SK-N-SH (cell line): Measurements from ENCODE around the gene NOX4.

Experiments
- CTCF ChIP-seq: fragments of 200-600 bp; sonication (generic); IDR thresholded peaks from 2 replicates; pipeline ENCODE4 v1.6.1; 2017; ENCODE audit warnings: antibody characterized with exemption, mild to moderate bottlenecking, moderate library complexity
- EP300 ChIP-seq, 2 experiments: IDR thresholded peaks; 2 replicates each; pipeline versions ENCODE4 v1.4.0 to v1.6.1; 2012; ENCODE audit warnings: borderline replicate concordance in 1 of 2, low read depth in 1 of 2, low read length in 1 of 2
- EZH2phosphoT487 ChIP-seq: fragments of 200-600 bp; sonication (generic); IDR thresholded peaks from 2 replicates; pipeline ENCODE4 v1.6.1; 2017; ENCODE audit warnings: low read depth, mixed run types, mild to moderate bottlenecking, antibody characterized with exemption, moderate library complexity, borderline replicate concordance
- FOSL2 ChIP-seq: IDR thresholded peaks from 2 replicates; pipeline ENCODE4 v1.4.0; 2012; ENCODE audit warnings: low read depth, mild to moderate bottlenecking, moderate library complexity, borderline replicate concordance
- GABPA ChIP-seq: IDR thresholded peaks from 2 replicates; pipeline ENCODE4 v1.4.0; 2012; ENCODE audit warnings: low read depth, mild to moderate bottlenecking
- MXI1 ChIP-seq: IDR thresholded peaks from 2 replicates; pipeline ENCODE4 v1.6.1; 2012; ENCODE audit warnings: mild to moderate bottlenecking, low read depth, low read length, improper control_type of control experiment
- NFIC ChIP-seq: IDR thresholded peaks from 2 replicates; pipeline ENCODE4 v1.4.0; 2012; ENCODE audit warnings: borderline replicate concordance
- POLR2AphosphoS5 ChIP-seq: IDR thresholded peaks from 2 replicates; pipeline ENCODE4 v1.6.1; 2012; ENCODE audit warnings: low read depth, low read length
- RFX5 ChIP-seq: IDR thresholded peaks from 2 replicates; pipeline ENCODE4 v1.6.1; 2012; ENCODE audit warnings: mild to moderate bottlenecking, improper control_type of control experiment, low read length
- SIN3A ChIP-seq: IDR thresholded peaks from 2 replicates; pipeline ENCODE4 v1.6.1; 2012; ENCODE audit warnings: low read depth, mild to moderate bottlenecking, low read length, moderate library complexity, borderline replicate concordance
- TEAD4 ChIP-seq: IDR thresholded peaks from 2 replicates; pipeline ENCODE4 v1.4.0; 2012; ENCODE audit warnings: mild to moderate bottlenecking, borderline replicate concordance; ENCODE audit not compliant: insufficient read depth
- TF ChIP-seq, protein P1 (sequence below): fragments of 150-350 bp; IDR thresholded peaks from 2 replicates; pipeline ENCODE4 v1.6.1; 2017; ENCODE audit warnings: antibody characterized with exemption, low read length, low read depth, borderline replicate concordance
- TF ChIP-seq, protein P2 (sequence below): IDR thresholded peaks from 2 replicates; pipeline ENCODE4 v1.6.1; 2012; ENCODE audit warnings: mild to moderate bottlenecking, low read depth, low read length, moderate library complexity
- TF ChIP-seq, protein P3 (sequence below): IDR thresholded peaks from 2 replicates; pipeline ENCODE4 v1.4.0; 2012; ENCODE audit warnings: low read depth, borderline replicate concordance

GRCh38 chr11:89495951-89496350 is 4.8 kb upstream of the NOX4 start:
- no peak for TF ChIP-seq SIN3A
- peak in 1 of 2 experiments; percentile 26; a peak in 1 of 4 replicates for TF ChIP-seq EP300 (IDR thresholded peaks at IDR 0.05; ENCODE audit: borderline replicate concordance in 1 of 2, low read depth in 1 of 2, low read length in 1 of 2)
- no peak for TF ChIP-seq CTCF
- TF ChIP-seq GABPA = no peak
- TF ChIP-seq POLR2AphosphoS5 = no peak
- TF ChIP-seq, protein P1, sequence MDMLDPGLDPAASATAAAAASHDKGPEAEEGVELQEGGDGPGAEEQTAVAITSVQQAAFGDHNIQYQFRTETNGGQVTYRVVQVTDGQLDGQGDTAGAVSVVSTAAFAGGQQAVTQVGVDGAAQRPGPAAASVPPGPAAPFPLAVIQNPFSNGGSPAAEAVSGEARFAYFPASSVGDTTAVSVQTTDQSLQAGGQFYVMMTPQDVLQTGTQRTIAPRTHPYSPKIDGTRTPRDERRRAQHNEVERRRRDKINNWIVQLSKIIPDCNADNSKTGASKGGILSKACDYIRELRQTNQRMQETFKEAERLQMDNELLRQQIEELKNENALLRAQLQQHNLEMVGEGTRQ = no peak
- TF ChIP-seq TEAD4 = no peak
- no peak for TF ChIP-seq MXI1
- TF ChIP-seq, protein P2, sequence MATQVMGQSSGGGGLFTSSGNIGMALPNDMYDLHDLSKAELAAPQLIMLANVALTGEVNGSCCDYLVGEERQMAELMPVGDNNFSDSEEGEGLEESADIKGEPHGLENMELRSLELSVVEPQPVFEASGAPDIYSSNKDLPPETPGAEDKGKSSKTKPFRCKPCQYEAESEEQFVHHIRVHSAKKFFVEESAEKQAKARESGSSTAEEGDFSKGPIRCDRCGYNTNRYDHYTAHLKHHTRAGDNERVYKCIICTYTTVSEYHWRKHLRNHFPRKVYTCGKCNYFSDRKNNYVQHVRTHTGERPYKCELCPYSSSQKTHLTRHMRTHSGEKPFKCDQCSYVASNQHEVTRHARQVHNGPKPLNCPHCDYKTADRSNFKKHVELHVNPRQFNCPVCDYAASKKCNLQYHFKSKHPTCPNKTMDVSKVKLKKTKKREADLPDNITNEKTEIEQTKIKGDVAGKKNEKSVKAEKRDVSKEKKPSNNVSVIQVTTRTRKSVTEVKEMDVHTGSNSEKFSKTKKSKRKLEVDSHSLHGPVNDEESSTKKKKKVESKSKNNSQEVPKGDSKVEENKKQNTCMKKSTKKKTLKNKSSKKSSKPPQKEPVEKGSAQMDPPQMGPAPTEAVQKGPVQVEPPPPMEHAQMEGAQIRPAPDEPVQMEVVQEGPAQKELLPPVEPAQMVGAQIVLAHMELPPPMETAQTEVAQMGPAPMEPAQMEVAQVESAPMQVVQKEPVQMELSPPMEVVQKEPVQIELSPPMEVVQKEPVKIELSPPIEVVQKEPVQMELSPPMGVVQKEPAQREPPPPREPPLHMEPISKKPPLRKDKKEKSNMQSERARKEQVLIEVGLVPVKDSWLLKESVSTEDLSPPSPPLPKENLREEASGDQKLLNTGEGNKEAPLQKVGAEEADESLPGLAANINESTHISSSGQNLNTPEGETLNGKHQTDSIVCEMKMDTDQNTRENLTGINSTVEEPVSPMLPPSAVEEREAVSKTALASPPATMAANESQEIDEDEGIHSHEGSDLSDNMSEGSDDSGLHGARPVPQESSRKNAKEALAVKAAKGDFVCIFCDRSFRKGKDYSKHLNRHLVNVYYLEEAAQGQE = no peak
- peak; percentile 80 for TF ChIP-seq FOSL2
- TF ChIP-seq, protein P3, sequence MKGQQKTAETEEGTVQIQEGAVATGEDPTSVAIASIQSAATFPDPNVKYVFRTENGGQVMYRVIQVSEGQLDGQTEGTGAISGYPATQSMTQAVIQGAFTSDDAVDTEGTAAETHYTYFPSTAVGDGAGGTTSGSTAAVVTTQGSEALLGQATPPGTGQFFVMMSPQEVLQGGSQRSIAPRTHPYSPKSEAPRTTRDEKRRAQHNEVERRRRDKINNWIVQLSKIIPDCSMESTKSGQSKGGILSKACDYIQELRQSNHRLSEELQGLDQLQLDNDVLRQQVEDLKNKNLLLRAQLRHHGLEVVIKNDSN = no peak
- TF ChIP-seq NFIC = no peak
- TF ChIP-seq EZH2phosphoT487 = no peak
- TF ChIP-seq RFX5 = no peak
